A204.1 (cell line): Measurements from ENCODE around the gene CDKAL1.
"Not testable (repeated sequence)": the region's sequence is repeated elsewhere in the genome, so short reads cannot be mapped to it uniquely, and the experiment has no call there.

Source experiments
- FAIRE-seq: peaks from 2 replicates; lab custom pipeline; 2012; peaks lifted over from hg19 to GRCh38; lab: Jason Lieb, UNC

Gene CDKAL1

GRCh38 chr6:20805021-20805420 lies 270.8 kb downstream of the CDKAL1 start:
- FAIRE-seq = no peak

- FAIRE-seq = no peak
Measured at GRCh38 chr6:20806669-20807068, 272.4 kb downstream of the CDKAL1 start.

DNA sequence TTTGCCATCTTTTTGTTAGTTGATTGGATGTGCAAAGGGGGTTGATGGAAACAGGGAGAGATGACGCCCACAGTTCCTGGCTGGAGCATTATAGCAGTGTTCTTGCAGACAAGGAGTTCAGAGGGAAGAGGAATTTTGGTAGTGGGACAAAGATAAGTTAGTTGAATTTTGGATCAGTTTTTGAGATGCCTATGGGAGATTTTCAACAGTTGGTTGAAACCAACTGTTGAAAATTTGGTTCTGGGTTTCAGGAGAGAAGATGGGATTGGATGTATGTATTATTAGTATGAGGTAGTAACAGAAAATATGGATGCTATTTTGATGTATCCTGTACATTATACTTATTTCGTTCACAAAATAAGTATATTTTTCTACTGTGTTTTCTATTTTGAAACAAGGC lies 274.2 kb downstream of the CDKAL1 start:
- no peak for FAIRE-seq

DNA sequence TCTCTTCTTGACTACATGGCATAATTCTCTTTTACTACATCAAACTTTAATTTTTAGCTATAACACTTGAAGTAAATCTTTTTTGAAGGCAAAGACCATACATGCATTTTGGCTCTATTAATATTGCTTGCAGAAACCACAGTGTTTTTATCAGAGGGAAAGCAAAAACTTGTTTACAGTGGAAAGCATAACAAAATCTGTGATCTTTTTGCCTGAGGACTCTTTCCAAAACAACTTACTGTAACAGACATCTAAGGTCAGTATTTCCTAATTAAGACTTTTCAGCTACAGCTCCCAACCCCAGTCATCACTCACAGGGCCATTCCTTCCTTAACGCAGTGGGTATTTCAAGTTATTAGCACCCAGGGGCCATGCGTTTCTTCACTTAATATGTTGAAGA lies 274.7 kb downstream of the CDKAL1 start:
- no peak for FAIRE-seq

DNA sequence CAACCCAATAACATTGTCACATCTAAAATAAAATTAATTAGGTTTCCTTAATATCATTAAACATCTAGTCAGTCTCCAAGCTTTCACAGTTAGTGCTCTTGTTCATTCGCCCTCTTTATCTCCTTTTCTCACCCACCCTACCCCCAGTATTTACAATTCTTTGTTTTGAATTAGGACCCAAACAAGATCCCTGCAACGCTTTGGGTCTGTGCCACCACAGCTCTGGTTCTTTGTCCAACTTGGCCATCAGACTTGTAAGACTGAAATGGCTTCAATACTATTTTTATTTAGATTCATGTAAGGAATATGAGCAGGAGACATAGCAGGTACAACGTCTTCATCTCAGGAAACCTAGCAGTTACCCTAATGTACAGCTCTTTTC lies 276.5 kb downstream of the CDKAL1 start:
- no peak for FAIRE-seq

DNA sequence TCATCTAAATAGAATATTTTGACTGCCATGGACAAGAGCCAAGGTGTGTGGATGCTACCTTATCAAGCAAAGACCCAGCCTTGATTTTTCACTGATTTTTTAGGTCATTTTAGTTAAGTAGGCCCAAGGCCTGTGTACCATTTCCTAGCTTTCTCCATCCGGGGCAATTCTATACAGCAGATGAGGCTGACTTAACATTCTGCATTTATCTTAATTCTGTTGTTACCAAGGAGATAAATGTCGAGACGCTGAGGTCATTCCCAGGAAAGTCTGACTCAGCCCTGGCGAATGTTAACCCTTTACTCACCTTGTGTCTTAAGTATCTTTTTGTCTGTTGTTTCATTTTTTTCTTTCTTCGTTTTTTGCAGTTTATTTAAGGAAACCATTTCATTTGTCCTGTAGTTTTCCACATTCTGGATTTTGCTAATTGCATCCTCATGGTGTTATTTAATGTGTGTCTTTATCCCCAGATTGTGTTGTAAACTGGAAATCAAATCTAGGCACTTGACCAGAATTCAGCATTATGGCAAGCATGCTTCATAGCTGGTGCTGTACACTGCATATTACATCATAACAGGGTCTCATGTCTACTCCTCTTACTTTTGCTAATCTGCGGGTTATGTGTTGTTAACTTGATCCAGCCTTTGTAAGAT lies 277.0 kb downstream of the CDKAL1 start:
- no peak for FAIRE-seq

DNA sequence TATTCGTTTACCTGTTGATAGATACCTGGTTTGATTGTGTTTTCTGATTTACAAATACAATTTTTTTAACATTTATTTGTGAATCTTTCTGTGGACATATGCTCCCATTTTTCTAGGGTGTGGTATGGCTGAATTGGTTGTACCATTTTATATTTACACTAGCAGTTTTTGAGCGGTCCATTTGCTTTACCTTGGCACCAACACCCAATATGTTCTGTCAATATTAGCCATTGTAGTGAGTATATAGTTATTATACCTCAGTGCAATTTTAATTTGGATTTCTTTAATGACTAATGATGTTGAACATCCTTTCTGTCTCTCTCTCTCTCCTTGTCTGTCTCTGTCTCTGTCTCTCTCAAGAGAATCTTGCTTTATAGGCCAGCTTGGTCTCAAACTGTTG lies 278.5 kb downstream of the CDKAL1 start:
- FAIRE-seq = no peak

- no peak for FAIRE-seq
Measured at GRCh38 chr6:20814494-20814893, 280.2 kb downstream of the CDKAL1 start.

- FAIRE-seq = no peak
Measured at GRCh38 chr6:20816126-20816525, 281.9 kb downstream of the CDKAL1 start.

- FAIRE-seq = no peak
Measured at GRCh38 chr6:20817806-20818320, 283.6 kb downstream of the CDKAL1 start.

- no peak for FAIRE-seq
Measured at GRCh38 chr6:20819774-20820400, 285.6 kb downstream of the CDKAL1 start.

GRCh38 chr6:20826378-20826777 lies 292.1 kb downstream of the CDKAL1 start:
- no peak for FAIRE-seq

GRCh38 chr6:20827798-20828197 lies 293.5 kb downstream of the CDKAL1 start:
- FAIRE-seq = no peak

DNA sequence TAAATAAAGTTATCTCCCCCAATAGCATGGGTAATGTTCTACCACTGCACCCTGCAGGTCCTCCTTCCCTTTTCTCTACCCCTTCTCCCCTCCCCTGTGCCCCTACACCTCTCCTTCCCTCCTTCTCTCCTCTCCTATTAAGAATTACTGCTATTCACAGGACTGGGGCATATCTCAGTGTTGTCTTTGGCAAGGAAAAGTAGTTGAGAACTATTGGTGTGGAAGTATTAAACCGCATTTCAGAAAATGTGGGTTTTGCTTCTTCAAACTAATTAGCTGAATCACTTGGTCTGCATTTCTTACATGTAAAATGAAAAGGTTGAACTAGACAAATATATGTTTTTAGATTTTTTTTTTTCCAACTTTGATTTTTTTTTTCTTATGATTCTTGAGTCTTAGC lies 296.3 kb downstream of the CDKAL1 start:
- FAIRE-seq = no peak

DNA sequence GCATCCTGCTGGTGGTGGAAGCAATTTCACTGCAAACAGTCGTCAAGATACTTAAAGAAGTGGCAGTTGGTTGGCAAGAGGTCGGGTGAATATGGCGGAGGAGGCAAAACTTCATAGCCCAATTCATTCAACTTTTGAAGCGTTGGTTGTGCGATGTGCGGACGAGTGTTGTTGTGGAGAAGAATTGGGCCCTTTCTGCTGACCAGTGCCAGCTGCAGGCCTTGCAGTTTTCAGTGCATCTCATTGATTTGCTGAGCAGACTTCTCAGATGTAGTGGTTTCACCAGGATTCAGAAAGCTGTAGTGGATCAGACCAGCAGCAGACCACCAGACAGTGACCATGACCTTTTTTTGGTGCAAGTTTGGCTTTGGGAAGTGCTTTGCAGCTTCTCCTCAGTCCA lies 297.0 kb downstream of the CDKAL1 start:
- not testable (repeated sequence) for FAIRE-seq

DNA sequence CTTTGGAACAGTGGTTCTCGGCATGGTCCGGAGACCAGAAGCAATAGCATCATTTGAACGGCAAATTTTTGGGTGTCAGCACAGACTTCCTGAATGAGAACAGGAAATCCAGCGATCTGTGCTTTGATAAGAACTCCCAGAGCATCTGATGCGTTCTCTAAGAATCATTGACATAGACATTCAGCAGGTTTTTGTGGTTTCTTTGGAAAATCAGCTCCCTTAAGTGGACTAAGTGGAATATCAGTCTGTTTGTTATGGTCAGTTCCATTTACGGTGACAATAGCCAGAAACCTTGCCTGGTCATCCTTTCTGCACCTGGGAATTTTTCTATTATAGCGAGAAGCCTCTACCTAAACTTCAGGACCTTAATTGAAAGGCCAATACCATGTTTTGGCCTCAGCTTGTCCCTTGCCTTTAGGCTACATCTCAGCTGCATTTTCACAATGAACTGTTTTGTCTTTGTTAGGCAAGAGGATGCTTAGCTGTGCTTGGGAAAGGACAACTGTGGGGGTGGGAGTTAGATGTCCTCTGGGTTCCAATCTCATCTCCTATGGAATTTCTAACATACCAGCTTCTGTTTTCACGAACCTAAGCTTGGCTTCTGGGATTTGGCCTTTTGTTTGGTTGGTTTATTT lies 299.7 kb downstream of the CDKAL1 start:
- no peak for FAIRE-seq

GRCh38 chr6:20835315-20836010 lies 301.2 kb downstream of the CDKAL1 start:
- no peak for FAIRE-seq

GRCh38 chr6:20837189-20837588 lies 302.9 kb downstream of the CDKAL1 start:
- FAIRE-seq = no peak

- FAIRE-seq = peak; percentile 23
Measured at GRCh38 chr6:20838113-20838512, 303.9 kb downstream of the CDKAL1 start.

DNA sequence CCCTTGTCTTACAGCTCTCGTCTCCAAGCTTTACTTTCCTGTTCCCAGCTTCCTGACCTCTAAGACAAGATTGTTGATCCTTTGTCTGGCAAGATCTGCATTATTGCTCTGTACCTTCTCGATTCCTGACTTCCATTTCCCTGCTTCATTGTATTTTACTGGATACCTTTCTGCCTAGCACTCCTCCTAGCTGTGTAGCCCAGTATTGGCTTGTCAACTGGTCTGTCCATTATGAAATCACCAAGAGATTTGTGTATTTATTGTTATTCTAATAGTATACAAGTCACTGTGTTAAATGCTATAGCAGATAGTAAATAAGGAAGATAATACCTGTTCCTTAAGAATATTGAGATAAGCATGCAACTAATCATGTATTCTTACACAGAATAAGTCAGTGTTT lies 305.4 kb downstream of the CDKAL1 start:
- no peak for FAIRE-seq

- FAIRE-seq = no peak
Measured at GRCh38 chr6:20840675-20841074, 306.4 kb downstream of the CDKAL1 start.

DNA sequence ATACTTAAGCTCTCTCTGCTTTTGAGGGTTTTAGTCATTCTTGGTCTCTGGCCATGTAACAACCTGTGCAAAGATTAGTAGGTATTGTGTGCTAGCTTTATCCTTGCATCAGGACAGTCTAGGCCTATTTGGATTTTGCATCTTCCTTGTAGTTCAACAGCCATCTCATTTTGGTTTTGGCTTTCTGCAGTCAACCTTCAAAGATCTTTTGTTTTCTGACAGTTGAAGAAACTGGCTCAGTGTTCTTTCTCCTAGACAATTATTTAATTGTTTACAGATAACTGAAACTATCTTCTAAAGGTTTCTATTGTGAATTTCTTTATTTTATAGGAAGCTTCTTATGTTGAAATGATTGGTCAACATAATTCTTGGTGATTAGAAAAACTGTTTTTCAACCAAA lies 307.5 kb downstream of the CDKAL1 start:
- FAIRE-seq = no peak

- FAIRE-seq = no peak
Measured at GRCh38 chr6:20845592-20845991, 311.3 kb downstream of the CDKAL1 start.
